T-helper 2 cell treated with Interferon-gamma antibody and Interleukin-4, amounts not matched to agents 5 μg/mL and 100 μg/mL, for 36 hours (primary cell): Measurements from ENCODE around the gene HTT.

Experiments used
- DNase-seq: peaks from one replicate; pipeline ENCODE4 v3.0.0; 2021; ENCODE audit warnings: low spot score
- H3K27ac Mint-ChIP-seq: one replicate; pipeline ENCODE4 v1.8.0; 2021; ENCODE audit warnings: mild to moderate bottlenecking, mixed read lengths
- H3K27me3 Mint-ChIP-seq: one replicate; pipeline ENCODE4 v1.8.0; 2021; ENCODE audit warnings: low read depth, mixed read lengths
- H3K36me3 Mint-ChIP-seq: one replicate; pipeline ENCODE4 v1.8.0; 2021; ENCODE audit warnings: low read depth, mixed read lengths
- H3K4me1 Mint-ChIP-seq: one replicate; pipeline ENCODE4 v1.8.0; 2021; ENCODE audit warnings: low read depth, mixed read lengths
- H3K4me3 Mint-ChIP-seq: one replicate; pipeline ENCODE4 v1.8.0; 2022; ENCODE audit warnings: mild to moderate bottlenecking, moderate library complexity, mixed read lengths
- H3K9me3 Mint-ChIP-seq: one replicate; pipeline ENCODE4 v1.8.0; 2021; ENCODE audit warnings: mixed read lengths

The HTT gene

GRCh38 chr4:3112609-3113469, 38.4 kb downstream of the HTT start:
- H3K4me3 Mint-ChIP-seq, result no peak overlapping the region
- no peaks in the 10 kb centered on the region for H3K4me1 Mint-ChIP-seq
- H3K27me3 Mint-ChIP-seq, result no peaks in the 10 kb centered on the region
- no peaks in the 10 kb centered on the region for H3K9me3 Mint-ChIP-seq
- H3K36me3 Mint-ChIP-seq, result peaks cover 48% of the 10 kb centered on the region
- no peak overlapping the region for H3K27ac Mint-ChIP-seq
- DNase-seq, result no peak

GRCh38 chr4:3114377-3114776, 39.9 kb downstream of the HTT start:
- Mint-ChIP-seq H3K4me3 (no peak overlapping the region), H3K36me3 (peaks cover 39% of the 10 kb centered on the region), H3K4me1 (no peaks in the 10 kb centered on the region), H3K27me3 (no peaks in the 10 kb centered on the region), H3K9me3 (no peaks in the 10 kb centered on the region), H3K27ac (no peak overlapping the region)
- no peak for DNase-seq

GRCh38 chr4:3115637-3116270, 41.3 kb downstream of the HTT start:
- Mint-ChIP-seq H3K9me3 (no peaks in the 10 kb centered on the region), H3K4me1 (no peaks in the 10 kb centered on the region), H3K27me3 (no peaks in the 10 kb centered on the region), H3K4me3 (no peak overlapping the region), H3K36me3 (peaks cover 32% of the 10 kb centered on the region), H3K27ac (no peak overlapping the region)
- DNase-seq, result peak; percentile 8

- Mint-ChIP-seq H3K4me3 (no peak overlapping the region), H3K36me3 (peaks cover 30% of the 10 kb centered on the region), H3K27ac (no peak overlapping the region), H3K9me3 (no peaks in the 10 kb centered on the region), H3K4me1 (peaks cover 5% of the 10 kb centered on the region), H3K27me3 (no peaks in the 10 kb centered on the region)
- no peak for DNase-seq
Measured at GRCh38 chr4:3116955-3117354, 42.5 kb downstream of the HTT start.

- Mint-ChIP-seq H3K4me3 (no peak overlapping the region), H3K9me3 (no peaks in the 10 kb centered on the region), H3K27ac (no peak overlapping the region), H3K4me1 (peaks cover 16% of the 10 kb centered on the region), H3K36me3 (peaks cover 31% of the 10 kb centered on the region), H3K27me3 (no peaks in the 10 kb centered on the region)
- DNase-seq, result no peak
Measured at GRCh38 chr4:3118312-3118711, 43.8 kb downstream of the HTT start.

GRCh38 chr4:3119464-3119863, 45.0 kb downstream of the HTT start:
- Mint-ChIP-seq H3K9me3 (no peaks in the 10 kb centered on the region), H3K4me3 (no peak overlapping the region), H3K27ac (peak overlapping the region; percentile 5), H3K27me3 (no peaks in the 10 kb centered on the region), H3K4me1 (peaks cover 16% of the 10 kb centered on the region), H3K36me3 (peaks cover 33% of the 10 kb centered on the region)
- no peak for DNase-seq

GRCh38 chr4:3121110-3121509, 46.6 kb downstream of the HTT start:
- no peaks in the 10 kb centered on the region for H3K27me3 Mint-ChIP-seq
- no peak for DNase-seq
- no peaks in the 10 kb centered on the region for H3K9me3 Mint-ChIP-seq
- H3K4me1 Mint-ChIP-seq, result peaks cover 16% of the 10 kb centered on the region
- no peak overlapping the region for H3K27ac Mint-ChIP-seq
- H3K4me3 Mint-ChIP-seq, result no peak overlapping the region
- H3K36me3 Mint-ChIP-seq, result peaks cover 26% of the 10 kb centered on the region

- Mint-ChIP-seq H3K4me1 (peaks cover 16% of the 10 kb centered on the region), H3K4me3 (no peak overlapping the region), H3K36me3 (peaks cover 24% of the 10 kb centered on the region), H3K27ac (no peak overlapping the region), H3K9me3 (no peaks in the 10 kb centered on the region), H3K27me3 (no peaks in the 10 kb centered on the region)
- no peak for DNase-seq
Measured at GRCh38 chr4:3121596-3121995, 47.1 kb downstream of the HTT start.

GRCh38 chr4:3122081-3122563, 47.6 kb downstream of the HTT start:
- H3K4me3 Mint-ChIP-seq, result peak overlapping the region; percentile 0
- H3K27ac Mint-ChIP-seq, result peak overlapping the region; percentile 22
- DNase-seq, result no peak
- H3K36me3 Mint-ChIP-seq, result peaks cover 27% of the 10 kb centered on the region
- H3K4me1 Mint-ChIP-seq, result peaks cover 16% of the 10 kb centered on the region
- H3K27me3 Mint-ChIP-seq, result no peaks in the 10 kb centered on the region
- H3K9me3 Mint-ChIP-seq, result no peaks in the 10 kb centered on the region

- Mint-ChIP-seq H3K27ac (no peak overlapping the region), H3K4me3 (no peak overlapping the region), H3K4me1 (peaks cover 16% of the 10 kb centered on the region), H3K27me3 (no peaks in the 10 kb centered on the region), H3K9me3 (no peaks in the 10 kb centered on the region), H3K36me3 (peaks cover 29% of the 10 kb centered on the region)
- no peak for DNase-seq
Measured at GRCh38 chr4:3123181-3123671, 48.7 kb downstream of the HTT start.

- Mint-ChIP-seq H3K9me3 (no peaks in the 10 kb centered on the region), H3K4me1 (peaks cover 16% of the 10 kb centered on the region), H3K27ac (no peak overlapping the region), H3K4me3 (no peak overlapping the region), H3K27me3 (no peaks in the 10 kb centered on the region), H3K36me3 (peaks cover 32% of the 10 kb centered on the region)
- DNase-seq, result peak; percentile 10
Measured at GRCh38 chr4:3124070-3124767, 49.7 kb downstream of the HTT start.

GRCh38 chr4:3127112-3127511, 52.6 kb downstream of the HTT start:
- H3K4me1 Mint-ChIP-seq, result peaks cover 12% of the 10 kb centered on the region
- no peaks in the 10 kb centered on the region for H3K27me3 Mint-ChIP-seq
- no peak for DNase-seq
- H3K4me3 Mint-ChIP-seq, result no peak overlapping the region
- H3K9me3 Mint-ChIP-seq, result no peaks in the 10 kb centered on the region
- no peak overlapping the region for H3K27ac Mint-ChIP-seq
- peaks cover 39% of the 10 kb centered on the region for H3K36me3 Mint-ChIP-seq

GRCh38 chr4:3128058-3128457, 53.6 kb downstream of the HTT start:
- H3K4me1 Mint-ChIP-seq, result peaks cover 4% of the 10 kb centered on the region
- no peak for DNase-seq
- no peaks in the 10 kb centered on the region for H3K27me3 Mint-ChIP-seq
- H3K27ac Mint-ChIP-seq, result peak overlapping the region; percentile 3
- H3K9me3 Mint-ChIP-seq, result no peaks in the 10 kb centered on the region
- no peak overlapping the region for H3K4me3 Mint-ChIP-seq
- peaks cover 41% of the 10 kb centered on the region for H3K36me3 Mint-ChIP-seq

GRCh38 chr4:3128976-3129375, 54.5 kb downstream of the HTT start:
- peaks cover 44% of the 10 kb centered on the region for H3K36me3 Mint-ChIP-seq
- DNase-seq, result no peak

More at GRCh38 chr4:3128976-3129375, 54.5 kb downstream of the HTT start:
- H3K27ac Mint-ChIP-seq, result no peak overlapping the region
- peaks cover 3% of the 10 kb centered on the region for H3K4me1 Mint-ChIP-seq
- no peak overlapping the region for H3K4me3 Mint-ChIP-seq
- no peaks in the 10 kb centered on the region for H3K27me3 Mint-ChIP-seq
- H3K9me3 Mint-ChIP-seq, result no peaks in the 10 kb centered on the region
